ENCODE results near the gene CCDC148.

Gene CCDC148

GRCh38 chr2:158204741-158205165, 251.8 kb downstream of the CCDC148 start:
- no peak for DNase-seq

GRCh38 chr2:158202161-158202815, 254.3 kb downstream of the CCDC148 start:
- DNase-seq = no peak

GRCh38 chr2:158199928-158200650, 256.5 kb downstream of the CCDC148 start:
- no peak for DNase-seq

- no peak for DNase-seq
Observed at GRCh38 chr2:158197940-158198339, 258.6 kb downstream of the CCDC148 start.

GRCh38 chr2:158194229-158194628, 262.3 kb downstream of the CCDC148 start:
- DNase-seq = no peak

- DNase-seq = no peak
Observed at GRCh38 chr2:158192515-158193443, 263.8 kb downstream of the CCDC148 start.

- DNase-seq = peak in 1 of 2 experiments; percentile 23
Observed at GRCh38 chr2:158191076-158191895, 265.3 kb downstream of the CCDC148 start.

GRCh38 chr2:158189526-158189925, 267.0 kb downstream of the CCDC148 start:
- no peak for DNase-seq

- DNase-seq = no peak
Observed at GRCh38 chr2:158187908-158188307, 268.6 kb downstream of the CCDC148 start.

- DNase-seq = no peak
Observed at GRCh38 chr2:158184556-158185343, 271.8 kb downstream of the CCDC148 start.

GRCh38 chr2:158184001-158184400, 272.6 kb downstream of the CCDC148 start:
- no peak for DNase-seq

- no peak for DNase-seq
Observed at GRCh38 chr2:158182676-158183295, 273.8 kb downstream of the CCDC148 start.

GRCh38 chr2:158181171-158181570, 275.4 kb downstream of the CCDC148 start:
- no peak for DNase-seq

GRCh38 chr2:158179660-158180059, 276.9 kb downstream of the CCDC148 start:
- DNase-seq = no peak

GRCh38 chr2:158178646-158179045, 277.9 kb downstream of the CCDC148 start:
- no peak for DNase-seq

GRCh38 chr2:158174956-158175355, 281.6 kb downstream of the CCDC148 start:
- no peak for DNase-seq

GRCh38 chr2:158174495-158174894, 282.1 kb downstream of the CCDC148 start:
- DNase-seq = no peak

GRCh38 chr2:158172719-158173118, 283.8 kb downstream of the CCDC148 start:
- no peak for DNase-seq

GRCh38 chr2:158154596-158154995, 302.0 kb downstream of the CCDC148 start:
- DNase-seq = no peak

GRCh38 chr2:158153270-158154015, 303.1 kb downstream of the CCDC148 start:
- no peak for DNase-seq

Data from activated T-cell treated with anti-CD3 and anti-CD28 coated beads, Interleukin-2, amount 50 U/mL, for 48 hours (primary cell).